Measurements from ENCODE around the gene TASOR.

DNA sequence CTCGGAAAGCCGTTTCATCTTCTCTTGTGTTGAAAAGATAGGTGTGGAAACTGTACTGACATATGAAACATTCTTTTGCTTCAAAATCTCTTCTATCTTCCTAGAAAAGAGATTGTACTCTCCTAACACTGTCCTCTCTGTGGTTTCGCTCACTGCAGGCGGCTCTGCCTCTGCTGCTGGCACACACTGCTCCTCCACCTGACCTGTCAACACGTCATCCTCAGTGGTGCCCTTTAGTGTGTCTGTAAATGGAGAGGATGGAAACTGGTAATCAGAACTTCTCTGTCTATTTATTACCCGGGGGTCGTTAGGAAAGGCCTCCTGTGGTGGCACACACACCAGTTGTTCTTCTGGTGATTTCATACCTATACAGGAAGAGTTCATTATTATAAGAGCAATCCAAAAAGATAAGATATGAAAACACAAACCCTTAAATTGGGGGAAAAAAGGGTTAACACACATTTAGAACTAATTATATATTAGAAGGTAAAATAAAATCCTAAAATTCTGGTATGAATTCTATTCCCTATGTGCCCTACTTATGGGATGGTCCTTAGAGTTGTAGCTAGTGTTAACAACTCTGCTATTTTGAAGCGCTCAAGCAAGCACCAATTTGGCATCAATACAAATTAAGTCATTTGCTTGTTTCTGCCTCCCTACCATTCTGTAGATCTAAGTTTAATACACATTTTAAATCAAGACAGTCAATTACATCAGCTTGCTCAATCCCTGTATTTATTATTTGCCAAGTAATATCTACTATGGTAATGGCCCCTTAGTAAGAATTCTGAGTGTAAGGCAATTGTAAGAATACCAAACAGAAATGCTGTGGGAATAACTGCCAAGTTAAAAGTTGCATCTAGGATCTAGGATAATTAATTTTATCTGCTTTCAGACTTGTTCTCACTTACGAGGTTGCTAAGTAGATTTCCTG lies 49.2 kb downstream of the TASOR start:
- TF ChIP-seq, protein P1, sequence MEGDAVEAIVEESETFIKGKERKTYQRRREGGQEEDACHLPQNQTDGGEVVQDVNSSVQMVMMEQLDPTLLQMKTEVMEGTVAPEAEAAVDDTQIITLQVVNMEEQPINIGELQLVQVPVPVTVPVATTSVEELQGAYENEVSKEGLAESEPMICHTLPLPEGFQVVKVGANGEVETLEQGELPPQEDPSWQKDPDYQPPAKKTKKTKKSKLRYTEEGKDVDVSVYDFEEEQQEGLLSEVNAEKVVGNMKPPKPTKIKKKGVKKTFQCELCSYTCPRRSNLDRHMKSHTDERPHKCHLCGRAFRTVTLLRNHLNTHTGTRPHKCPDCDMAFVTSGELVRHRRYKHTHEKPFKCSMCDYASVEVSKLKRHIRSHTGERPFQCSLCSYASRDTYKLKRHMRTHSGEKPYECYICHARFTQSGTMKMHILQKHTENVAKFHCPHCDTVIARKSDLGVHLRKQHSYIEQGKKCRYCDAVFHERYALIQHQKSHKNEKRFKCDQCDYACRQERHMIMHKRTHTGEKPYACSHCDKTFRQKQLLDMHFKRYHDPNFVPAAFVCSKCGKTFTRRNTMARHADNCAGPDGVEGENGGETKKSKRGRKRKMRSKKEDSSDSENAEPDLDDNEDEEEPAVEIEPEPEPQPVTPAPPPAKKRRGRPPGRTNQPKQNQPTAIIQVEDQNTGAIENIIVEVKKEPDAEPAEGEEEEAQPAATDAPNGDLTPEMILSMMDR (IDR thresholded peaks at IDR 0.05; ENCODE audit: low read depth, low read length, poor library complexity, severe bottlenecking), result no peak
- TF ChIP-seq EZH2phosphoT487 (IDR thresholded peaks at IDR 0.05; ENCODE audit: borderline replicate concordance, low read length), result no peak

Data from DOHH2 (cell line).